Endothelial cell of umbilical vein (primary cell): ENCODE measurements around the gene PSAP. TPM values are rescaled to one million over a fixed set of nuclear protein-coding genes. Genes with fewer than 3 reads are reported as not detected.
"Not testable (repeated sequence)": the region's sequence is repeated elsewhere in the genome, so short reads cannot be mapped to it uniquely, and the experiment has no call there.

Experiments used
- BruUV-seq: library from RNA; stranded (reverse); fragments of 400-500 nt; replicated peaks from 2 replicates; lab custom pipeline; 2021; lab: Mats Ljungman, UMichigan
- CTCF ChIA-PET: fragments of 300-600, 350-600 bp; sonication (Branson Sonifier 250); formaldehyde crosslinking; loops from one replicate; lab custom pipeline; 2021; ENCODE audit warnings: antibody characterized with exemption, inconsistent platforms; lab: Charles Lee
- POLR2A ChIA-PET: fragments of 300-600, 350-600 bp; sonication (Branson Sonifier 250); formaldehyde crosslinking; loops from one replicate; lab custom pipeline; 2021; ENCODE audit warnings: antibody characterized with exemption, inconsistent platforms; lab: Charles Lee
- DNase-seq: peaks from one replicate; pipeline ENCODE4 v3.0.0-alpha.2; 2011; ENCODE audit warnings: low read depth, low spot score
- FAIRE-seq: peaks from 2 replicates; lab custom pipeline; 2011; peaks lifted over from hg19 to GRCh38; lab: Jason Lieb, UNC
- H2AFZ ChIP-seq: 2 replicates; pipeline ENCODE4 v1.6.0; 2012; ENCODE audit warnings: low read depth, low read length, control low read depth, inconsistent platforms
- H3K27ac ChIP-seq: 2 replicates; pipeline ENCODE4 v1.5.1; 2011; ENCODE audit warnings: low read depth, mild to moderate bottlenecking, control low read depth, low read length, moderate library complexity; ENCODE audit not compliant: insufficient read depth
- H3K27me3 ChIP-seq, 2 experiments: 2 replicates each; pipeline versions ENCODE4 v1.6.0 to v1.6.1; 2011; ENCODE audit warnings: low read length in 2 of 2, mixed read lengths in 1 of 2; ENCODE audit not compliant: control insufficient read depth in 2 of 2, insufficient read depth in 2 of 2
- H3K36me3 ChIP-seq, 2 experiments: 2 replicates in 1 of 2; 3 replicates in 1 of 2; pipeline ENCODE4 v1.5.1; 2011; ENCODE audit warnings: low read length in 2 of 2, mild to moderate bottlenecking in 1 of 2, moderate library complexity in 1 of 2; ENCODE audit not compliant: control insufficient read depth in 2 of 2, insufficient read depth in 2 of 2; ENCODE audit errors: extremely low read depth in 1 of 2
- H3K4me1 ChIP-seq: 3 replicates; pipeline ENCODE4 v1.5.1; 2011; ENCODE audit warnings: mild to moderate bottlenecking, low read length; ENCODE audit not compliant: control insufficient read depth, insufficient read depth; ENCODE audit errors: extremely low read depth
- H3K4me2 ChIP-seq: 2 replicates; pipeline ENCODE4 v1.6.1; 2011; ENCODE audit warnings: low read length, control low read depth, mixed read lengths; ENCODE audit not compliant: insufficient read depth
- H3K4me3 ChIP-seq, 3 experiments: fragments of 200-600 bp in 1 of 3; sonication (generic), shearing (Covaris generic) in 1 of 3; replicated peaks in 1 of 3; 2 replicates each; pipeline ENCODE4 v1.5.1; 2011 to 2016; ENCODE audit warnings: control low read depth in 3 of 3, low read length in 3 of 3, mild to moderate bottlenecking in 2 of 3, inconsistent platforms in 1 of 3, low read depth in 1 of 3, moderate library complexity in 1 of 3; ENCODE audit not compliant: insufficient read depth in 1 of 3
- H3K79me2 ChIP-seq: 2 replicates; pipeline ENCODE4 v1.6.0; 2012; ENCODE audit warnings: low read length, inconsistent platforms; ENCODE audit not compliant: control insufficient read depth, insufficient read depth
- H3K9ac ChIP-seq: replicated peaks from 2 replicates; pipeline ENCODE3; 2011; ENCODE audit warnings: low read length, control low read depth; ENCODE audit not compliant: insufficient read depth; ENCODE audit errors: extremely low read depth
- H3K9me1 ChIP-seq: replicated peaks from 3 replicates; pipeline ENCODE4 v1.6.0; 2011; ENCODE audit warnings: mild to moderate bottlenecking, low read length; ENCODE audit not compliant: control insufficient read depth, insufficient read depth; ENCODE audit errors: extremely low read depth
- H3K9me3 ChIP-seq: replicated peaks from 2 replicates; pipeline ENCODE4 v1.5.1; 2012; ENCODE audit warnings: low read length, inconsistent platforms; ENCODE audit not compliant: control insufficient read depth, insufficient read depth
- H4K20me1 ChIP-seq: replicated peaks from 2 replicates; pipeline ENCODE3; 2011; ENCODE audit warnings: mild to moderate bottlenecking, low read length; ENCODE audit not compliant: control insufficient read depth, insufficient read depth; ENCODE audit errors: extremely low read depth
- CTCF ChIP-seq, 2 donors: IDR thresholded peaks; 1 replicate in 1 of 2; 2 replicates in 1 of 2; pipeline ENCODE4 v1.5.1; 2011; ENCODE audit warnings: low read length in 2 of 2, mild to moderate bottlenecking in 2 of 2, moderate library complexity in 2 of 2, control low read depth in 1 of 2, inconsistent platforms in 1 of 2, low read depth in 1 of 2; ENCODE audit not compliant: insufficient read depth in 1 of 2; ENCODE audit errors: extremely low read depth in 1 of 2
- EZH2 ChIP-seq: IDR thresholded peaks from 2 replicates; pipeline ENCODE4 v1.6.1; 2012; ENCODE audit warnings: borderline replicate concordance, low read depth, mild to moderate bottlenecking, moderate library complexity, low read length, inconsistent platforms; ENCODE audit not compliant: severe bottlenecking
- FOS ChIP-seq: IDR thresholded peaks from 2 replicates; pipeline ENCODE4 v1.6.1; 2011; ENCODE audit warnings: mild to moderate bottlenecking, low read length, moderate library complexity, borderline replicate concordance; ENCODE audit not compliant: insufficient read depth
- GATA2 ChIP-seq: IDR thresholded peaks from 2 replicates; pipeline ENCODE4 v1.7.0; 2011; ENCODE audit warnings: low read depth, mild to moderate bottlenecking, moderate library complexity, mixed read lengths, low read length; ENCODE audit not compliant: insufficient read length, insufficient read depth
- JUN ChIP-seq: IDR thresholded peaks from 2 replicates; pipeline ENCODE4 v1.6.1; 2011; ENCODE audit warnings: borderline replicate concordance, low read depth; ENCODE audit not compliant: insufficient read length, insufficient read depth
- MAX ChIP-seq: IDR thresholded peaks from 2 replicates; pipeline ENCODE4 v1.6.1; 2011; ENCODE audit not compliant: insufficient read depth, insufficient read length
- MYC ChIP-seq: IDR thresholded peaks from one replicate; pipeline ENCODE4 v1.6.1; 2011; ENCODE audit warnings: mild to moderate bottlenecking, low read depth, low read length
- POLR2A ChIP-seq: IDR thresholded peaks from 2 replicates; pipeline ENCODE4 v1.6.1; 2012; ENCODE audit warnings: low read depth, mild to moderate bottlenecking, control low read depth, low read length
- POLR2AphosphoS5 ChIP-seq: IDR thresholded peaks from 2 replicates; pipeline ENCODE4 v1.6.1; 2012; ENCODE audit warnings: low read depth, mild to moderate bottlenecking, control low read depth, low read length, moderate library complexity; ENCODE audit not compliant: insufficient read depth
- dilution Hi-C: fragments of 300-500 bp; cut with MboI; formaldehyde crosslinking; loops from one replicate; pipeline ENCODE4 v1.15.0; 2019; ENCODE audit warnings: low sequenced_read_pairs; ENCODE audit not compliant: extremely low pct_ligation_motif_present
- intact Hi-C: fragments of 100-400 bp; cut with micrococcal nuclease; formaldehyde crosslinking; loops from one replicate; pipeline ENCODE4 v1.10.0; 2022
- polyA plus RNA-seq, 4 experiments: library from polyadenylated mRNA; depleted of rRNA in 3 of 4; stranded (reverse) in 3 of 4; unstranded in 1 of 4; fragments of >200 nt; gene quantifications; 2 replicates each; pipeline versions ENCODE4 v1.2.1 to v1.2.3, GENCODE V29; 2011 to 2012; ENCODE audit warnings: missing spikeins in 1 of 4
- total RNA-seq: library from RNA; stranded (reverse); gene quantifications from 2 replicates; pipeline ENCODE4 v1.2.3, GENCODE V29; 2021

The PSAP gene
- total and polyA plus RNA-seq, 2 donors (not counting 3 experiments of a cell fraction or from before 2014, with no cell fraction given): 644 to 1,476 TPM

- Histone ChIP-seq H3K9ac (no peak overlapping the region), H2AFZ (no peak overlapping the region), H3K4me2 (no peak overlapping the region), H3K36me3 (no peaks in the 10 kb centered on the region), H3K9me3 (no peaks in the 10 kb centered on the region), H3K27ac (no peak overlapping the region), H3K27me3 (no peaks in the 10 kb centered on the region), H3K4me1 (peaks cover 4% of the 10 kb centered on the region), H3K9me1 (no peaks in the 10 kb centered on the region), H3K79me2 (no peaks in the 10 kb centered on the region), H4K20me1 (no peaks in the 10 kb centered on the region), H3K4me3 (no peak overlapping the region)
- DNase-seq (no peak), FAIRE-seq (no peak)
- intact Hi-C loops: loop anchor here (10.0 kb wide), 2 partner anchors 175 to 585 kb away; partner anchors contain the start of gene SLC29A3
- TF ChIP-seq JUN (no peak), MAX (no peak), EZH2 (no peak), POLR2A (no peak), POLR2AphosphoS5 (no peak), CTCF (IDR thresholded peaks at IDR 0.05; ENCODE audit: extremely low read depth in 1 of 2, insufficient read depth in 1 of 2, low read depth in 1 of 2, low read length in 2 of 2) (no peak), GATA2 (no peak), FOS (no peak), MYC (no peak)
- ChIA-PET POLR2A (interaction anchor here (0.6 kb wide), 1 partner anchor 86 kb away, joined by 4 read pairs; no protein-coding TSS in a partner anchor), CTCF (interaction anchor here (1.0 to 7.1 kb wide), 3 partner anchors 78 to 441 kb away, joined by 3 to 199 read pairs (median 8); no protein-coding TSS in a partner anchor)
- dilution Hi-C loops: no loop called here
- BruUV-seq: no TSS peak
These were observed 48.8 kb upstream of the PSAP start for GRCh38 chr10:71899665-71900412.

- H3K9me1 ChIP-seq, H3K4me2 ChIP-seq, H3K79me2 ChIP-seq, FAIRE-seq, H3K4me3 ChIP-seq, H3K27ac ChIP-seq, dilution Hi-C loops, H3K9me3 ChIP-seq, BruUV-seq, POLR2A ChIA-PET, H3K9ac ChIP-seq, H3K36me3 ChIP-seq, H3K4me1 ChIP-seq, H2AFZ ChIP-seq, DNase-seq, H3K27me3 ChIP-seq, H4K20me1 ChIP-seq: not testable (repeated sequence)
- intact Hi-C loops: loop anchor here (10.0 kb wide), 2 partner anchors 174 to 584 kb away; partner anchors contain the start of gene SLC29A3
- CTCF ChIA-PET: interaction anchor here (0.7 to 7.1 kb wide), 7 partner anchors 18 to 150 kb away, joined by 3 to 199 read pairs (median 5); no protein-coding TSS in a partner anchor
These were observed 47.3 kb upstream of the PSAP start for GRCh38 chr10:71898346-71898745.
